ENCODE results near the gene DCN.

The DCN gene

GRCh38 chr12:91100906-91101305 is 81.7 kb downstream of the DCN start:
- DNase-seq (ENCODE audit: low spot score) = no peak

GRCh38 chr12:91099836-91100235 is 82.8 kb downstream of the DCN start:
- no peak for DNase-seq (ENCODE audit: low spot score)

GRCh38 chr12:91099341-91099740 is 83.3 kb downstream of the DCN start:
- no peak for DNase-seq (ENCODE audit: low spot score)

- DNase-seq (ENCODE audit: low spot score) = no peak
These were observed 83.7 kb downstream of the DCN start for GRCh38 chr12:91098941-91099340.

GRCh38 chr12:91098461-91098860 is 84.2 kb downstream of the DCN start:
- no peak for DNase-seq (ENCODE audit: low spot score)

GRCh38 chr12:91094957-91095356 is 87.7 kb downstream of the DCN start:
- no peak for DNase-seq (ENCODE audit: low spot score)

GRCh38 chr12:91094032-91094662 is 88.5 kb downstream of the DCN start:
- no peak for DNase-seq (ENCODE audit: low spot score)

- DNase-seq (ENCODE audit: low spot score) = no peak
These were observed 89.3 kb downstream of the DCN start for GRCh38 chr12:91093341-91093740.

GRCh38 chr12:91091916-91092715 is 90.5 kb downstream of the DCN start:
- DNase-seq (ENCODE audit: low spot score) = no peak

All from hematopoietic multipotent progenitor cell treated with erythropoietin and hydrocortisone succinate and interleukin-3 and kit ligand, for 17 days (in vitro differentiated cells).